Transverse colon (tissue), 4 donors: Measurements from ENCODE around the gene PFKFB4. TPM values are rescaled to one million over a fixed set of nuclear protein-coding genes. Genes with fewer than 3 reads are reported as not detected.

ENCODE experiments used
- DNase-seq: peaks from one replicate; pipeline ENCODE4 v3.0.0-alpha.2; 2019
- H3K27ac ChIP-seq, 4 donors: fragments of 200-600 bp; sonication (generic); 2 replicates each; pipeline ENCODE4 v1.5.1; 2016 to 2018; ENCODE audit warnings: inconsistent platforms in 4 of 4
- H3K27me3 ChIP-seq: fragments of 200-600 bp; sonication (generic); 2 replicates; pipeline ENCODE4 v1.5.1; 2017; ENCODE audit warnings: inconsistent platforms
- H3K36me3 ChIP-seq, 4 donors: fragments of 200-600 bp; sonication (generic); 2 replicates each; pipeline ENCODE4 v1.5.1; 2017 to 2019; ENCODE audit warnings: inconsistent platforms in 4 of 4
- H3K4me1 ChIP-seq, 4 donors: fragments of 200-600 bp; sonication (generic); 2 replicates each; pipeline ENCODE4 v1.5.1; 2017 to 2020; ENCODE audit warnings: inconsistent platforms in 4 of 4
- H3K4me3 ChIP-seq, 4 donors: fragments of 200-600 bp; sonication (generic); 1 replicate in 1 of 4; 2 replicates in 3 of 4; pipeline versions ENCODE4 v1.5.1 to v1.6.1; 2017 to 2019; ENCODE audit warnings: inconsistent platforms in 4 of 4
- H3K9me3 ChIP-seq, 2 donors: fragments of 200-600 bp; sonication (generic); 2 replicates each; pipeline ENCODE4 v1.5.1; 2017 to 2019; ENCODE audit warnings: inconsistent platforms in 2 of 2
- EP300 ChIP-seq: sonication (generic); formaldehyde crosslinking; IDR thresholded peaks from one replicate; pipeline ENCODE4 v1.6.1; 2017; ENCODE audit warnings: antibody characterized with exemption, low read depth
- POLR2A ChIP-seq: fragments of 450-650 bp; IDR thresholded peaks from one replicate; pipeline ENCODE4 v1.6.1; 2016; ENCODE audit warnings: antibody characterized with exemption, mild to moderate bottlenecking, moderate library complexity
- POLR2AphosphoS5 ChIP-seq, 3 donors: sonication (generic); formaldehyde crosslinking; IDR thresholded peaks; one replicate each; pipeline ENCODE4 v1.6.1; 2016; ENCODE audit warnings: antibody characterized with exemption in 3 of 3
- WGBS, 2 donors: methylation state at CpG; one replicate each; pipeline ENCODE4 v1.1.5; 2018; ENCODE audit warnings: low coverage in 1 of 2; 5-methylcytosine and 5-hydroxymethylcytosine counted together
- in situ Hi-C, 4 donors: fragments of 200-750 bp; cut with MboI; loops; one replicate each; pipeline versions ENCODE4 v1.15.0 to v1.15.1; 2017; ENCODE audit warnings: low sequenced_read_pairs in 3 of 4, low pct_ligation_motif_present in 1 of 4, low pct_unique_long_range_greater_than_20kb in 1 of 4
- intact Hi-C: fragments of 100-400 bp; cut with DNase I; formaldehyde crosslinking; loops from one replicate; pipeline ENCODE4 v1.15.1; 2023; ENCODE audit warnings: low total_unique reads
- total RNA-seq, 4 donors: library from RNA; depleted of rRNA; stranded (reverse); fragments of >200 nt; gene quantifications; one replicate each; pipeline ENCODE4 v1.1.0, GENCODE V29; 2016
- TF ChIP-seq, protein P1 (sequence below), 5 experiments: fragments of 200-600 bp in 3 of 5; fragments of 450-650 bp in 2 of 5; sonication (generic) in 3 of 5; IDR thresholded peaks; 1 replicate in 2 of 5; 2 replicates in 3 of 5; pipeline ENCODE4 v1.5.1; 2016 to 2017; ENCODE audit warnings: antibody characterized with exemption in 5 of 5, inconsistent platforms in 3 of 5, mild to moderate bottlenecking in 2 of 5, moderate library complexity in 1 of 5

The PFKFB4 gene
- total RNA-seq, 4 donors from 2014 or later = 0.37 to 7.9 (median 6.7) TPM

GRCh38 chr3:48594417-48595049 is 37.9 kb upstream of the PFKFB4 start:
- Histone ChIP-seq H3K4me3 (peak overlapping the region; percentile 3 to 44 (median 22)), H3K27ac (peak overlapping the region; percentile 71 to 78 (median 73)), H3K9me3 (no peaks in the 10 kb centered on the region), H3K4me1 (peaks cover 9 to 40% (median 22%) of the 10 kb centered on the region in 4 donors), H3K36me3 (peaks cover 0 to 5% (median 2%) of the 10 kb centered on the region in 4 donors), H3K27me3 (peaks cover 15% of the 10 kb centered on the region)
- intact Hi-C loops = no loop called here
- 44% methylated on average over 39 of the region's 39 CpGs; no CpG with 5 or more reads in 1 of the 2 donors for WGBS, 2 donors
- no peak for DNase-seq
- in situ Hi-C loops = no loop called here
- TF ChIP-seq EP300 = no peak
- no peak for TF ChIP-seq POLR2A
- no peak for TF ChIP-seq POLR2AphosphoS5 (IDR thresholded peaks at IDR 0.05)
- TF ChIP-seq, protein P1, sequence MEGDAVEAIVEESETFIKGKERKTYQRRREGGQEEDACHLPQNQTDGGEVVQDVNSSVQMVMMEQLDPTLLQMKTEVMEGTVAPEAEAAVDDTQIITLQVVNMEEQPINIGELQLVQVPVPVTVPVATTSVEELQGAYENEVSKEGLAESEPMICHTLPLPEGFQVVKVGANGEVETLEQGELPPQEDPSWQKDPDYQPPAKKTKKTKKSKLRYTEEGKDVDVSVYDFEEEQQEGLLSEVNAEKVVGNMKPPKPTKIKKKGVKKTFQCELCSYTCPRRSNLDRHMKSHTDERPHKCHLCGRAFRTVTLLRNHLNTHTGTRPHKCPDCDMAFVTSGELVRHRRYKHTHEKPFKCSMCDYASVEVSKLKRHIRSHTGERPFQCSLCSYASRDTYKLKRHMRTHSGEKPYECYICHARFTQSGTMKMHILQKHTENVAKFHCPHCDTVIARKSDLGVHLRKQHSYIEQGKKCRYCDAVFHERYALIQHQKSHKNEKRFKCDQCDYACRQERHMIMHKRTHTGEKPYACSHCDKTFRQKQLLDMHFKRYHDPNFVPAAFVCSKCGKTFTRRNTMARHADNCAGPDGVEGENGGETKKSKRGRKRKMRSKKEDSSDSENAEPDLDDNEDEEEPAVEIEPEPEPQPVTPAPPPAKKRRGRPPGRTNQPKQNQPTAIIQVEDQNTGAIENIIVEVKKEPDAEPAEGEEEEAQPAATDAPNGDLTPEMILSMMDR (IDR thresholded peaks at IDR 0.05) = no peak

DNA sequence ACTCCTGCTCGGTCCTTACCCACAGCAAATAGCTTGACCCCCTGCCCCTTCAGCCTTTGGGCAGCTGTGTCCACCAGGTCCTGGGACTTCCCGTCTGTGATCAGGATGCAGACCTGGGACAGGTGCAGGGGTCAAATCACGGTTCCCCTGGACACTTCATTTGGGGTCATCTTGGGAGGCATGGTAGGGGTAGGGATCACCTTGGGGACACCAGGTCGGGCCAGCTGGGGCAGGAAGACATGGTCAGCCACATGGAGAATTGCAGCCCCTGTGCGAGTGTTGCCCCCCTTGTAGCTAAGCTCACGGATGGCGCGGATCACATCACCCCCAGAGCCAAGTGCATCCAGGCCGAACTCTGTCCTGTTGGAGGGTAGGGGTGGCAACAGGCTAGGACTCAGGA is 36.7 kb upstream of the PFKFB4 start:
- Histone ChIP-seq H3K4me3 (no peak overlapping the region), H3K4me1 (peaks cover 9 to 29% (median 19%) of the 10 kb centered on the region in 4 donors), H3K27me3 (peaks cover 15% of the 10 kb centered on the region), H3K36me3 (no peaks in the 10 kb centered on the region), H3K9me3 (no peaks in the 10 kb centered on the region), H3K27ac (no peak overlapping the region)
- TF ChIP-seq EP300 (no peak), POLR2AphosphoS5 (IDR thresholded peaks at IDR 0.05) (no peak), POLR2A (no peak)
- TF ChIP-seq, protein P1 (IDR thresholded peaks at IDR 0.05) = no peak
- 90% methylated on average over 9 of the region's 9 CpGs; no CpG with 5 or more reads in 1 of the 2 donors for WGBS, 2 donors
- no peak for DNase-seq
- in situ Hi-C loops = no loop called here
- intact Hi-C loops = no loop called here

- peaks cover 15% of the 10 kb centered on the region for H3K27me3 ChIP-seq
- no peak overlapping the region for H3K27ac ChIP-seq
- no peaks in the 10 kb centered on the region for H3K36me3 ChIP-seq
- intact Hi-C loops (no loop called here), in situ Hi-C loops (no loop called here)
- TF ChIP-seq POLR2A = no peak
- TF ChIP-seq, protein P1 (IDR thresholded peaks at IDR 0.05) = no peak
- no peak for TF ChIP-seq POLR2AphosphoS5 (IDR thresholded peaks at IDR 0.05)
- no peak for TF ChIP-seq EP300
- 89% methylated on average over 21 of the region's 21 CpGs; no CpG with 5 or more reads in 1 of the 2 donors for WGBS, 2 donors
- no peaks in the 10 kb centered on the region for H3K9me3 ChIP-seq
- no peak overlapping the region for H3K4me3 ChIP-seq
- H3K4me1 ChIP-seq = peaks cover 9 to 22% (median 16%) of the 10 kb centered on the region in 4 donors
- DNase-seq = no peak
Observed at GRCh38 chr3:48592519-48593087, 36.0 kb upstream of the PFKFB4 start.

DNA sequence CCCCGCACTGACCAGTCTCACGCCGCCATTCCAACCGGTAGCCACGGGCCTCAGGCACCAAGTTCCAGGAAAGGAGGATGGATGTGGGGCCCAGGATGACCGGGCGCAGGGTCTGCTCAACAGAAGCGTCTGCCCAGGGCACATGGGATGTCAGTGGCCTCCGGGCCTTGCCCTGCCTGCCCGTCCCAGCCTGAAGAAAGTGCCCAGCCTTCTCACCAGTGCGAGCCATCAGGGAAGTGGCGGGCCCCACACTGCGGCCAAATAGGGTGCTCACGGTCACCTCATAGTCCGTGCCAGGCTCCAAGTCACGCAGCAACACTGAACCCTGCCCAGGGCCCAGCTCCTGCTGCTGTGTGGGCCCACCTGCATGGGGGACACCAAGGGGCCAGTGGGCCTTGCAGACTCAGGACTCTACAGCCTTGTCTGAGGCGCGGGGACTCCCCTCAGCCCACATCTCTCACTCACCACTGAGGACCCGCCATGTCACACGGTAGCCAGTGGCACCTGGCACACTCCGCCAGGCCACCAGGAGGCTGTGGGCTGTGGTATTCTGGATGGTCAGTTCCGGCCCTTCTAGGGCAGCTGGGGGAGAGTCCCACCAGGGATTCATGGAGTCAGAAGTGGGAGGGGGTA is 35.4 kb upstream of the PFKFB4 start:
- Histone ChIP-seq H3K9me3 (no peaks in the 10 kb centered on the region), H3K27me3 (peaks cover 15% of the 10 kb centered on the region), H3K4me3 (no peak overlapping the region), H3K36me3 (no peaks in the 10 kb centered on the region), H3K27ac (no peak overlapping the region), H3K4me1 (peaks cover 9 to 20% (median 15%) of the 10 kb centered on the region in 4 donors)
- TF ChIP-seq POLR2A (no peak), POLR2AphosphoS5 (IDR thresholded peaks at IDR 0.05) (no peak), EP300 (no peak)
- TF ChIP-seq, protein P1 (IDR thresholded peaks at IDR 0.05) = no peak
- no peak for DNase-seq
- in situ Hi-C loops = no loop called here
- intact Hi-C loops = no loop called here
- 89% methylated on average over 22 of the region's 22 CpGs; no CpG with 5 or more reads in 1 of the 2 donors for WGBS, 2 donors
